Peyer's patch (tissue), 4 donors: ENCODE measurements around the gene ETV6.

ENCODE experiments used
- POLR2A ChIP-seq, 2 donors: fragments of 450-650 bp; IDR thresholded peaks; one replicate each; pipeline ENCODE4 v1.5.1; 2017; ENCODE audit warnings: antibody characterized with exemption in 2 of 2, mild to moderate bottlenecking in 2 of 2, moderate library complexity in 2 of 2
- TF ChIP-seq, protein P1 (sequence below), 6 experiments: fragments of 450-650 bp in 4 of 6; fragments of 200-600 bp in 2 of 6; sonication (generic) in 1 of 6; IDR thresholded peaks; one replicate each; pipeline ENCODE4 v1.5.1; 2017 to 2019; ENCODE audit warnings: antibody characterized with exemption in 6 of 6, mild to moderate bottlenecking in 3 of 6, moderate library complexity in 1 of 6

DNA sequence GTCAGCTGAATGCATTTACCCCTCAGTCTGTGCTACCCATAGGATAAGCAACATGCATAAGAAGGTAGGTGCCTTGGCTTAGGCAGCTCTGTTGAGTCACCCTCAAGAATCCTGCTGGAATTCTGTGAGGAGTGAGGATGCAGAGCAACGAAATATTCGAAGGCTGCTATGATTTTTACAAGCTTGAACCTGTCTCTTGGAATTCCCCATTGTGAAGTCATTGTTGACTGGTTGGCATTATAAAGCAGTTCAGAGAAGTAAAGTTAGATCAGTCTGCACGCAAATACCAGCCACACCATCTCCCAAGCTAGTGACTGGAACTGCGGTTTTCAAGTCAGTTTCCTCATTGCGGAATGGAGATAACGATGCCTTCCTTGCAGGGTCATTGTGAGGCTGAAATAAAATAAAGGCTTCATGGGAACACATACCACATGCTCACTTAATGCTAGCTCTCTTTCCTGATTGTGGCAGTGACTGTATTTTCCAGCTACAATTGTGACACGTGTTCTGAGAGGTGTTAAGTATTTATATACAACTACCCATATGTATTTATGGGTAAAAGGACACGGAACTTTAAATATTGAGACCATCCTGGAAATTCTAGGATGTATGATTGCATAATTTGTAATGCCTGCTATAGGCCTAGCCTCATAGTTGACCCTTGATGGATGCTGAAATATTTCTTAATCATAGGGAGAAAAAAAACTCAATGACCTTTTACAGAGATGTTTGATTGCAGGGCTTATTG, 96.7 kb downstream of the ETV6 start:
- TF ChIP-seq, protein P1, sequence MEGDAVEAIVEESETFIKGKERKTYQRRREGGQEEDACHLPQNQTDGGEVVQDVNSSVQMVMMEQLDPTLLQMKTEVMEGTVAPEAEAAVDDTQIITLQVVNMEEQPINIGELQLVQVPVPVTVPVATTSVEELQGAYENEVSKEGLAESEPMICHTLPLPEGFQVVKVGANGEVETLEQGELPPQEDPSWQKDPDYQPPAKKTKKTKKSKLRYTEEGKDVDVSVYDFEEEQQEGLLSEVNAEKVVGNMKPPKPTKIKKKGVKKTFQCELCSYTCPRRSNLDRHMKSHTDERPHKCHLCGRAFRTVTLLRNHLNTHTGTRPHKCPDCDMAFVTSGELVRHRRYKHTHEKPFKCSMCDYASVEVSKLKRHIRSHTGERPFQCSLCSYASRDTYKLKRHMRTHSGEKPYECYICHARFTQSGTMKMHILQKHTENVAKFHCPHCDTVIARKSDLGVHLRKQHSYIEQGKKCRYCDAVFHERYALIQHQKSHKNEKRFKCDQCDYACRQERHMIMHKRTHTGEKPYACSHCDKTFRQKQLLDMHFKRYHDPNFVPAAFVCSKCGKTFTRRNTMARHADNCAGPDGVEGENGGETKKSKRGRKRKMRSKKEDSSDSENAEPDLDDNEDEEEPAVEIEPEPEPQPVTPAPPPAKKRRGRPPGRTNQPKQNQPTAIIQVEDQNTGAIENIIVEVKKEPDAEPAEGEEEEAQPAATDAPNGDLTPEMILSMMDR (IDR thresholded peaks at IDR 0.05), result no peak
- no peak for TF ChIP-seq POLR2A (IDR thresholded peaks at IDR 0.05)
